Activated T-helper 2 cell treated with anti-CD3 and anti-CD28 coated beads, Interferon-gamma antibody, Interleukin-2, Interleukin-4, amounts not matched to agents 10 μg/mL and 5 μg/mL and 100 μg/mL, durations not matched to agents 14 hours and 24 hours and 36 hours (primary cell): ENCODE data around the gene MOB1B. TPM values are rescaled to one million over a fixed set of nuclear protein-coding genes. Genes with fewer than 3 reads are reported as not detected.

Source experiments
- DNase-seq: peaks from one replicate; pipeline ENCODE4 v3.0.0; 2021; ENCODE audit warnings: low spot score
- H3K27ac Mint-ChIP-seq: one replicate; pipeline ENCODE4 v1.8.0; 2021; ENCODE audit warnings: mixed read lengths
- H3K27me3 Mint-ChIP-seq: one replicate; pipeline ENCODE4 v1.8.0; 2021; ENCODE audit warnings: low read depth, mixed read lengths
- H3K36me3 Mint-ChIP-seq: one replicate; pipeline ENCODE4 v1.8.0; 2021; ENCODE audit warnings: low read depth, mixed read lengths
- H3K4me1 Mint-ChIP-seq: one replicate; pipeline ENCODE4 v1.8.0; 2021; ENCODE audit warnings: low read depth, mixed read lengths
- H3K4me3 Mint-ChIP-seq: one replicate; pipeline ENCODE4 v1.8.0; 2021; ENCODE audit warnings: low read depth, mild to moderate bottlenecking, moderate library complexity, mixed read lengths
- H3K9me3 Mint-ChIP-seq: one replicate; pipeline ENCODE4 v1.8.0; 2021; ENCODE audit warnings: mixed read lengths
- intact Hi-C: fragments of 100-400 bp; cut with micrococcal nuclease; formaldehyde crosslinking; loops from one replicate; pipeline ENCODE4 v1.15.1; 2023
- total RNA-seq: library from RNA; stranded (reverse); gene quantifications from 2 replicates; pipeline ENCODE4 v1.2.3, GENCODE V29; 2022

The MOB1B gene
- total RNA-seq, 1 donor from 2014 or later, result 27.0 TPM

DNA sequence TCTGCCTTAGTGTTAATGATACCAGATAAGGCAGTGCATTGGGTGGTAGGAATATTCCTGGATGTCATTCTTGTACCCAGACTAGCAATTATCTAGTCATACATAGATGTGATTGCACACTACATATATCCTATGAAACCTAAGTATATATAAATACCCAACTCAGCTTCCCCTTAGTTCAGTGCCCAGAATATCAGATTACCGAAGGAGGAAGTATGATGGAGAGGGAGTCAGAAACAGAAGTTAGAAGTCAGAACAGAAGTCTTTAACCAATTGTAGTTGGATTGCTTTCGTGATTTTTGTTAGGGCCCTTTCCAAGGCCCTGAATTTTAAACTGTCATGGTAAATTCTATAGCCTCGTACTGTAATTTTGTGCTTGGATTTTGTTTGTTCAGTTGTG, 42.9 kb downstream of the MOB1B start:
- Mint-ChIP-seq H3K27ac (no peak overlapping the region), H3K27me3 (no peaks in the 10 kb centered on the region), H3K36me3 (peaks cover 8% of the 10 kb centered on the region), H3K4me1 (peaks cover 9% of the 10 kb centered on the region), H3K9me3 (no peaks in the 10 kb centered on the region), H3K4me3 (no peak overlapping the region)
- intact Hi-C loops, result loop anchor here (5.0 kb wide), 1 partner anchor 47 kb away; the partner anchor contains the start of gene DCK
- DNase-seq, result no peak

DNA sequence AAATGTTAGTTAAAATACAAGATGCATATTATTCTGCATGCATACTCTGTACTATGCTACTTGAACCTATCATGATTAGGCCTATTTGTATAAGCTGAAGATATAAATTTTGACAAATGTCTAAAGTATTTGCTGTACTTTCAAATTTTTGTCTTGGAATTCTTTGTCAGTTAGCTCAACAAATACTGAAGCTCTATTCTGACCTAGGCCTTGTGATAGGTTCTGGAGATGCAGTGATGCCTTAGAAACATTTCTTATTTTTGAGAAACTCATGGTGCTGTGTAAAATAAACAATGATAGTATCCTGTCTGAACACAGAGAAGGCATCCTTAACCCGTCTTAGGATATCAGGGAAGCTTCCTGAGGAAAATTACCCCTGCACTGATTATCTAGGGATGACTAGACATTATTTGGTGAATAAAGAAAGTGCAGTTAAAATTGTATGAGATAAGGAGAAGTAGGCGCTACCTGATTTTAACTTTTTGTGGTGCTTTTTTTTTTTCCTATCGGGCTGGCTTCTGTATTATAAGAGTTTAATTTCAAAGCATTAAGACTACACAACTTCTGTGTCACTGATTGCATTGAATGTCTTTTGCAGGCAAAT, 43.4 kb downstream of the MOB1B start:
- Mint-ChIP-seq H3K4me3 (no peak overlapping the region), H3K27me3 (no peaks in the 10 kb centered on the region), H3K27ac (no peak overlapping the region), H3K4me1 (peaks cover 9% of the 10 kb centered on the region), H3K9me3 (no peaks in the 10 kb centered on the region), H3K36me3 (peaks cover 8% of the 10 kb centered on the region)
- intact Hi-C loops, result loop anchor here (5.0 kb wide), 1 partner anchor 47 kb away; the partner anchor contains the start of gene DCK
- no peak for DNase-seq

DNA sequence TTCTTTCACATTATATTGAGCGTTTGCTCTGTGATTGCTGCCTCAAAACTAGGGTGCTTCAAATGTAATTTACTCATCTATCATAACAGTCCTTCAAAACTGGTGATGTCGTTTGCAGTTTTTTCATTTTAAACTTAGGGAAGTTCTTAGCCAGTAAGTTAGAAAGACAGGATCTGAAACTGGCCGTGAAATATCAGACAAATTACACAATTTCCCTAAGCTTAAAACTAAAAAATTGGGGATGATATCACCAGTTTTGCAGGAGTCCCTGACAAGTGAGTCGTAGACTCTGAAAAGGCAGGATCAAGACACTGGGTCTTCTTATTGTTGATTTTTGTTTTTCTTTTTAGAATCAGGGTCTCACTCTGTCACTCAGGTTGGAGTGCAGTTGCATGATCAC, 44.8 kb downstream of the MOB1B start:
- H3K4me3 Mint-ChIP-seq, result no peak overlapping the region
- DNase-seq, result no peak
- peaks cover 9% of the 10 kb centered on the region for H3K4me1 Mint-ChIP-seq
- peaks cover 4% of the 10 kb centered on the region for H3K36me3 Mint-ChIP-seq
- no peaks in the 10 kb centered on the region for H3K9me3 Mint-ChIP-seq
- H3K27me3 Mint-ChIP-seq, result no peaks in the 10 kb centered on the region
- H3K27ac Mint-ChIP-seq, result no peak overlapping the region
- intact Hi-C loops, result loop anchor here (5.0 kb wide), 1 partner anchor 45 kb away; the partner anchor contains the start of gene DCK

DNA sequence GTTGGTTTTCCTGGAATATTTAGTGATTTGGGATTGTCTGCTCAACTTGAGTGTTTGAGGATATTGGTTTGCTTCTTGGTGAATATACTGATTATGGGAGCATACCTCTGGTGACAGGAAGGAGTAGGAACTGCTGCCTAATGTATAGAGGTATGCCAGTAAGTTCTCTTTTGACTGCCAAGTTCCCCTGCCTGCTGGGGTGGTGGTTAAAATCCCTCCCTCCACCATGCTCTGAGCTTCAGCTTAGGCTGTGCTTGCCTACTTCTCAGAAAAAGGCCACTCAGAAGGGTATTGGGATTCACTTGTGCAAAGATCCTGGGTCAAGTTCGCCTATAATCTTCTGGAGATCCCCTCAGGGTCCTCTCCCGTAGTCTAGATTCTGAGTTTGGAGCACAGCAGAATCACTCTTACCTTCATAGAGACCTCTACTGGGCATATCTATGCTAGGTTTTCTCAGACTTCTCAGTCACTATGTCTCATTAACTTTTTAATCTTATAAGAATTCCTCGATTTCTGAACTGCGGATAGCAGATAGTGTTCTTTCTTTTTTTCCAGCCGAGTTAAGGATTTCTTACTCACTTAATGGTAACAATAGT, 46.6 kb downstream of the MOB1B start:
- Mint-ChIP-seq H3K4me3 (no peak overlapping the region), H3K9me3 (no peaks in the 10 kb centered on the region), H3K4me1 (peaks cover 12% of the 10 kb centered on the region), H3K36me3 (peaks cover 4% of the 10 kb centered on the region), H3K27ac (no peak overlapping the region), H3K27me3 (no peaks in the 10 kb centered on the region)
- DNase-seq, result no peak
- intact Hi-C loops, result loop anchor here (5.0 kb wide), 1 partner anchor 44 kb away; the partner anchor contains the start of gene DCK

DNA sequence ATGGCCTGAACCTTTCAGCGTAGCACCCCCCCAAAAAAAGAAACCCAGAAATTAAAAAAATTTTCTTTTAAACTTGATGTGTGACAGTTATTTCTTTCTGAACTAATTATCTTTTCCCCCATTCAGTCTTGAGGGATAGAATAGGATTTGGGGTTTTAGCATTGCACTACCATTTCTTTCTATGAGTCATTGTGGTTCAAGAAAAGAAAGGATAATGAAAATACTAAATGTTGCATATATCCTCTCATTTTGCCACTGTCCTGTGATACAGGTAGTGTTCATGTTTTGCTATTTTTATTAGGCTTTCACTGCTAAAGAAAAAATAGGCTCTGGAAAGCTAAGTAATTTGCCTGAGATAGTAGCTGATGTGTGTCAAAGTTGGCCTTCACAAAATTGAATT, 51.9 kb downstream of the MOB1B start:
- H3K27me3 Mint-ChIP-seq, result no peaks in the 10 kb centered on the region
- intact Hi-C loops, result no loop called here
- peaks cover 11% of the 10 kb centered on the region for H3K4me1 Mint-ChIP-seq
- no peak for DNase-seq
- no peaks in the 10 kb centered on the region for H3K9me3 Mint-ChIP-seq
- no peak overlapping the region for H3K4me3 Mint-ChIP-seq
- no peak overlapping the region for H3K27ac Mint-ChIP-seq
- no peaks in the 10 kb centered on the region for H3K36me3 Mint-ChIP-seq

DNA sequence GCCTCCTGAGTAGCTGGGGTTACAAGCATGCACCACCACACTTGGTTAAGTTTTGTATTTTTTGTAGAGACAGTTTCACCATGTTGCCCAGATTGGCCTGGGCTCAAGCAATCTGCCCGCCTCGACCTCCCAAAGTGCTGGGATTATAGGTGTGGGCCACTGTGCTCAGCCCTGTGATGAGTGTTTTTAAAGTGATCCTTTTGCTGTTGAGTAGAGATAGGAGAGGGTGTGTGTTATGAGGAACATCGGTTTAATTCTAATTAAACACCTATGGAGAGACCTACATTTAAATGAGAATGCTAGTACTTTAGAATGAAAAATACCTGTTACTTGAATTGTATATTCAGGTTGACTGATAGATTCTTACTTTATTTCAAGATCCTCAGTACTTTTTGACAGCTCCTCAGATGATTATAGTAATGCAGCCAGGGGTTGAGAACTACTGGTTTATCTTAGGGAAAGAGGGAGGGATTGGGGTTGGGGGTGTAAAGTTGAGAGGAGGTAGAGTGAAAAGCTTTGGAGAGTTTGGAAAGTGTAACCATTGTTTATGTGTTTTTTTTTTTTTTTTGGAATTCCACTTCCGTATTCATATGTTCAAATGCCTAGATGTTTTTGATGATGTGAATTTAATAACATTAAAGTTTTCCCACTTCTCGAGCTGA, 54.5 kb downstream of the MOB1B start:
- H3K36me3 Mint-ChIP-seq, result peaks cover 3% of the 10 kb centered on the region
- no peaks in the 10 kb centered on the region for H3K9me3 Mint-ChIP-seq
- no peak overlapping the region for H3K4me3 Mint-ChIP-seq
- H3K27me3 Mint-ChIP-seq, result no peaks in the 10 kb centered on the region
- intact Hi-C loops, result no loop called here
- no peak for DNase-seq
- peaks cover 11% of the 10 kb centered on the region for H3K4me1 Mint-ChIP-seq
- no peak overlapping the region for H3K27ac Mint-ChIP-seq

DNA sequence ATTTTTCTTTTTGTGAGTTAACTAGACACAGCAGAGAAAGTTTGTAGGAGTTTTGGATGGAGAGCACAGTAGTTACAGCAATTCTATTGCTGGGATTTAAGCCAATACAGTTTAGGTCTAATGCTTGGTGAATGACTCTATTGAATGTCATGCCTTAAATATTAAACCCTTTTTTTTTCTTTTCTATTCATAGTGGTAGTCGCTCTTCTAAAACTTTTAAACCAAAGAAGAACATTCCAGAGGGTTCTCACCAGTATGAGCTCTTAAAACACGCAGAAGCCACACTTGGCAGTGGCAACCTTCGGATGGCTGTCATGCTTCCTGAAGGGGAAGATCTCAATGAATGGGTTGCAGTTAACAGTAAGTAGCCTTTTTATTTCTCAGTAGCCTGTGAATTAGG, 56.5 kb downstream of the MOB1B start:
- Mint-ChIP-seq H3K9me3 (no peaks in the 10 kb centered on the region), H3K27ac (no peak overlapping the region), H3K4me3 (no peak overlapping the region), H3K36me3 (peaks cover 9% of the 10 kb centered on the region), H3K4me1 (peaks cover 5% of the 10 kb centered on the region), H3K27me3 (no peaks in the 10 kb centered on the region)
- no peak for DNase-seq
- intact Hi-C loops, result no loop called here

DNA sequence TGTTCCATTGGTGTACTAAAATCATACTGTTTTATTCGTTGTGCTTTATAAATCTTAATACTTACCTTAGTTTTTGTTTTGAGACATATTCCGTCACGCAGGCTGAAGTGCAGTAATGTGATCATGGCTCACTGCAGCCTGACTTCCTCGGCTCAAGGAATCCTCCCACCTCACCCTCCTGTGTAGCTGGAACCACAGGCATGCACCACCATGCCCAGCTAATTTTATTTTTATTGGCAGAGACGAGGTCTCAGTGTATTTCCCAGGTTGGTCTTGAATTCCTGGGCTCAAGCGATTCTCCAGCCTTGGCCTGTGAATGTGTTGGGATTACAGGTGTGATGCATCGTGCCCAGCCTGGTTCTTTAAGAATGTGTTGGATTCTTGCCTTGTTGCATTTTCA, 66.9 kb downstream of the MOB1B start:
- intact Hi-C loops, result no loop called here
- H3K9me3 Mint-ChIP-seq, result no peaks in the 10 kb centered on the region
- no peak overlapping the region for H3K4me3 Mint-ChIP-seq
- peaks cover 13% of the 10 kb centered on the region for H3K36me3 Mint-ChIP-seq
- no peaks in the 10 kb centered on the region for H3K27me3 Mint-ChIP-seq
- H3K27ac Mint-ChIP-seq, result no peak overlapping the region
- H3K4me1 Mint-ChIP-seq, result peaks cover 7% of the 10 kb centered on the region
- no peak for DNase-seq

DNA sequence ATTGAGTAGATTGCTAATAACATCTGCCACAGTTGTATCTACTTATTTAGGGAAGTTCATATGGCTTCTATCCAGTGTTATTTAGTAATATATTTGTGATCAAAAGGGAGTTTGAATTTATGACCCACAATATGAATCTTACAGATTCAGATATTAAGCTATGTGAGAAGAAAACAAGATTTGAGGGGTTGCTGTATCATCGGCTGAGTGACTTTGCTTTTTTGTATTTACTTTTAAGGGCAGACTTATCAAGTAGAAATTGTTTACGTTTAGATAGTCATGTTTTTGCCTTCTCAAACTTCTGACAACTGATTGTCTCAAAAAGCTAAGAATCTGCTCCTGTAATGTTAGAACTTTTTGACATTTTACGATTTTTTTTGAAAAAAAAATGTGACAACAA, 74.1 kb downstream of the MOB1B start:
- no peak overlapping the region for H3K27ac Mint-ChIP-seq
- H3K36me3 Mint-ChIP-seq, result peaks cover 37% of the 10 kb centered on the region
- H3K4me3 Mint-ChIP-seq, result no peak overlapping the region
- H3K27me3 Mint-ChIP-seq, result no peaks in the 10 kb centered on the region
- DNase-seq, result no peak
- no peaks in the 10 kb centered on the region for H3K9me3 Mint-ChIP-seq
- peaks cover 1% of the 10 kb centered on the region for H3K4me1 Mint-ChIP-seq
- intact Hi-C loops, result no loop called here

DNA sequence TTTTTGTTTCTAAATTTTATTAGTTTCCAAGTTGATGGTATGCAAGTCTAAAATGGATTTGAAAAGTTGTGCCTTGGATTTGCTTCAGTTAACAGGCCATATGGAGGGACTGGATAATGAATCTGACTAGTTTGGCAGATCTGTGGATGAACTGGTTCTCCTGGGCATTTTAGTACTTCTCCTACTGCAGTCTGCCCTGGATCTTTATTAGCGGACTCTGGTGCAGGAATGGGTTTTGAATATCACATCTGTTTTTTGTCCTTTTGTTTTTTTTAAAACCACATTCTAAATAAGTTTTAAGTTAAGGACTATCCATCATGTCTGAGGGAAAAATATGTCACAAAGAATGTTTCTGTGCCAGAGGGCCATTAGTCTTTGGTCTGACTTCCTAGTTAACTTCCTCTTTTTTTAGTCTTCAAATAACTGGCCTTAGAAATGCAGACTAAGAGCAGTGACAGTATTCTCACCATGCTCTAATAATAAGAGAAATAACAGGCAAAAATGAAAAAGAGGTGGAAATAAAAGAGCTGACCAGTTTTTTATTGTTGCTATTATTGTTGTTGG, 77.4 kb downstream of the MOB1B start:
- intact Hi-C loops, result no loop called here
- H3K4me3 Mint-ChIP-seq, result no peak overlapping the region
- no peak overlapping the region for H3K27ac Mint-ChIP-seq
- H3K9me3 Mint-ChIP-seq, result no peaks in the 10 kb centered on the region
- H3K4me1 Mint-ChIP-seq, result peaks cover 3% of the 10 kb centered on the region
- H3K27me3 Mint-ChIP-seq, result no peaks in the 10 kb centered on the region
- peaks cover 26% of the 10 kb centered on the region for H3K36me3 Mint-ChIP-seq
- DNase-seq, result no peak

DNA sequence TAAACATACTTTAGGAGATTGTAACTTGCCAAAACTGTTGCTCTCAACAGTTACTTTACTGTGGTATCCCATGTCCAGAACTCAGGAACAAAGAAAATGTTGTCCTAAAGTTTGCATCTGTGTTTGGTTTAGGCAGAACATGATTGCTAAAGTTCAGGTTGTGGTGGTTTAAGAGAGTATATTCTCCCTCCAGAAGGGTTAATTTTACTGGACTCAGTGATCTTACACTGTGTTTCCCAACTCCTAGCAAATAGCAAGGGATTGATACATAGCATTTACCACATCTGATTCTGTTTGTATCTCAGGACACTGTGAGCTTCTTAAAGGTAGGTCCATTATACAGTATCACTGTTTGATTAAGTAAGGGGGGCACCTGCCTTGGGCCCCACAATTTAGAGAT, 78.0 kb downstream of the MOB1B start:
- peaks cover 3% of the 10 kb centered on the region for H3K4me1 Mint-ChIP-seq
- peaks cover 23% of the 10 kb centered on the region for H3K36me3 Mint-ChIP-seq
- no peak for DNase-seq
- intact Hi-C loops, result no loop called here
- H3K27me3 Mint-ChIP-seq, result no peaks in the 10 kb centered on the region
- no peak overlapping the region for H3K4me3 Mint-ChIP-seq
- H3K9me3 Mint-ChIP-seq, result no peaks in the 10 kb centered on the region
- H3K27ac Mint-ChIP-seq, result no peak overlapping the region

DNA sequence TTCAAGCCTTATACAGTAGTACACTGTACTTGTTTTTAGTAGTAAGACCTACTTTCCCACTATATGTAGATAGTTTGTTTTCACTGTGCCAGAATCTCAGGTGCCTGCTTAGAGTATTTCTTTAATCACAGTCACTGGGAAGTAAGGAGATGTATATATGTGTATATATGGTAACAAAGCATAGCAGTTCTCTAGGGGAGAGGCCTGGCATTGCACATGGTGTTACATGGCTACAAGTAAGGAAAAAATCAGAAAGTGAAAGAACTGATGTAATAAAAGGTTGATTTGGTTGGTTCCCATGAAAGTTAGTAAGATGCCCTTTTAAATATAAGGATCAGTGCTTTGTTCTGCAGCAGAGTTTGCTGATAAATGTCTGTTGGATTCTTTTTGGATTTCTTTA, 81.9 kb downstream of the MOB1B start:
- H3K36me3 Mint-ChIP-seq, result peaks cover 2% of the 10 kb centered on the region
- no peaks in the 10 kb centered on the region for H3K27me3 Mint-ChIP-seq
- no peaks in the 10 kb centered on the region for H3K9me3 Mint-ChIP-seq
- no peak overlapping the region for H3K27ac Mint-ChIP-seq
- H3K4me3 Mint-ChIP-seq, result no peak overlapping the region
- peaks cover 3% of the 10 kb centered on the region for H3K4me1 Mint-ChIP-seq
- no peak for DNase-seq
- intact Hi-C loops, result no loop called here

DNA sequence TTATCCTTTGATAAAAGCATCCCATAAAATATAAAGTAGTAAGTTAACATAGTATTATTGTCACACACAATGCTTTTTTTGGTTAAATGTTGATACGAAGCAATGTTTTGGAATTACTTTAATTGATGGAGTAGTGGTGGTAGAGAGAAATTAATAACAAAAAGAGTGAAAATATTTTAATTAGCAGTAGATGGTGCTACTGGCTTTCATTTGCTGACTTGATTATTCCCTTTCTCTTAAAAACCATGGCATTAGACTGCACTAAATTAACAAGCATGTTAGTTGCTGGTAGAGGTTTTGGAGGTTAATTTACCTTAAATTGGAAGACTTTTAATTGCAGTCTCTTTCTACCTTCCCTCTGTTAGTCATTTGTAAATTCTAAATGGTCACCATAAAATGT, 82.4 kb downstream of the MOB1B start:
- intact Hi-C loops, result no loop called here
- Mint-ChIP-seq H3K27me3 (no peaks in the 10 kb centered on the region), H3K4me1 (peaks cover 3% of the 10 kb centered on the region), H3K27ac (no peak overlapping the region), H3K4me3 (no peak overlapping the region), H3K36me3 (peaks cover 2% of the 10 kb centered on the region), H3K9me3 (no peaks in the 10 kb centered on the region)
- no peak for DNase-seq
